Kidney (tissue), 14 donors: ENCODE data around the gene MED25. TPM values are rescaled to one million over a fixed set of nuclear protein-coding genes. Genes with fewer than 3 reads are reported as not detected.

Experiments used
- DNase-seq, 5 donors: peaks; one replicate each; pipeline ENCODE4 v3.0.0-alpha.2; 2013 to 2020
- FAIRE-seq: peaks from 2 replicates; lab custom pipeline; 2012; peaks lifted over from hg19 to GRCh38; lab: Jason Lieb, UNC
- H3K27ac ChIP-seq, 2 donors: one replicate each; pipeline ENCODE4 v1.7.0; 2013; ENCODE audit warnings: low read depth in 2 of 2, low read length in 2 of 2, inconsistent platforms in 1 of 2
- H3K27me3 ChIP-seq: one replicate; pipeline ENCODE4 v1.7.1; 2013; ENCODE audit warnings: low read length, inconsistent platforms; ENCODE audit not compliant: control insufficient read depth, insufficient read depth
- H3K36me3 ChIP-seq, 3 donors: one replicate each; pipeline versions ENCODE4 v1.7.0 to v1.7.1; 2013; ENCODE audit warnings: low read length in 3 of 3, control low read depth in 1 of 3, inconsistent platforms in 1 of 3; ENCODE audit not compliant: insufficient read depth in 3 of 3, control insufficient read depth in 2 of 3
- H3K4me1 ChIP-seq, 3 donors: one replicate each; pipeline versions ENCODE4 v1.7.0 to v1.7.1; 2013; ENCODE audit warnings: low read length in 3 of 3, inconsistent platforms in 1 of 3, low read depth in 1 of 3; ENCODE audit not compliant: control insufficient read depth in 2 of 3, insufficient read depth in 2 of 3
- H3K4me3 ChIP-seq, 3 donors: one replicate each; pipeline versions ENCODE4 v1.7.0 to v1.8.1; 2013; ENCODE audit warnings: low read length in 3 of 3, control low read depth in 1 of 3, inconsistent platforms in 1 of 3
- H3K9ac ChIP-seq, 3 donors: one replicate each; pipeline versions ENCODE4 v1.7.0 to v1.7.1; 2013; ENCODE audit warnings: low read length in 3 of 3, control low read depth in 1 of 3, inconsistent platforms in 1 of 3
- H3K9me3 ChIP-seq, 3 donors: one replicate each; pipeline versions ENCODE4 v1.7.0 to v1.7.1; 2013; ENCODE audit warnings: low read length in 3 of 3, control low read depth in 1 of 3, inconsistent platforms in 1 of 3; ENCODE audit not compliant: control insufficient read depth in 2 of 3, insufficient read depth in 1 of 3
- CTCF ChIP-seq: IDR thresholded peaks from 3 replicates; pipeline ENCODE4 v1.5.1; 2012; ENCODE audit warnings: mild to moderate bottlenecking, moderate library complexity, borderline replicate concordance; ENCODE audit not compliant: insufficient read depth; ENCODE audit errors: extremely low read depth
- intact Hi-C: fragments of 100-400 bp; cut with DNase I; formaldehyde crosslinking; loops from one replicate; pipeline ENCODE4 v1.11.1; 2022
- polyA plus RNA-seq: library from polyadenylated mRNA; stranded (reverse); fragments of 350-450 nt; fragmentation: Illumina TruSeq; extraction: RNeasy Lipid Tissue Mini Kit (QIAGEN cat#74804); gene quantifications from one replicate; pipeline ENCODE4 v1.2.3, GENCODE V29; 2014; ENCODE audit warnings: low read depth, low replicate concordance; ENCODE audit not compliant: insufficient read depth
- total RNA-seq: library from RNA; stranded (reverse); fragmentation: NEBNext Ultra II Directional; extraction: Animal tissue kit (Norgen Biotek cat#: 25700); gene quantifications from one replicate; pipeline ENCODE4 v1.2.1, GENCODE V29; 2021
- donor health status: control.
- donor health status: control.
- donor health status: control.
- donor health status: control.
- donor health status: control.
- donor health status: DM: yes; HTN: yes; CAD: no.
- donor health status: Normal renal cell carcinoma (clear cell type).

MED25 gene
- total and polyA plus RNA-seq, 2 donors from 2014 or later = 37.3 to 53.2 TPM

DNA sequence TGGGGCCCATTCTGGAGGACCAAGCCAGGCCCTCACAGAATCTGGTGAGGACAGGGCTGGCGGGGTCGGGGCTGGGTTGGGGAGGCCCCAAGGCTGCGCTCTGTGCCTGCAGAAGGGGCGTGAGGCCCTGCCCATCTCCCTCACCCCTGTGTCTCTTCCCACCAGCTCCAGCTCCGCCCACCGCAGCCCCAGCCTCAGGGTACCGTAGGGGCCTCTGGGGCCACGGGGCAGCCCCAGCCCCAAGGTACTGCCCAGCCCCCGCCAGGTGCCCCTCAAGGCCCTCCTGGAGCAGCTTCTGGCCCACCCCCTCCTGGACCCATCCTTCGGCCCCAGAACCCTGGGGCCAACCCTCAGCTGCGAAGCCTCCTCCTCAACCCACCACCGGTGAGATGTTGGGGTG, 17.5 kb downstream of the MED25 start:
- intact Hi-C loops = no loop called here
- H3K9me3 ChIP-seq = no peaks in the 10 kb centered on the region
- TF ChIP-seq CTCF = no peak
- no peak for FAIRE-seq
- H3K4me1 ChIP-seq = no peaks in the 10 kb centered on the region
- DNase-seq = no peak
- peaks cover 2 to 42% (median 19%) of the 10 kb centered on the region in 3 donors for H3K36me3 ChIP-seq
- H3K27me3 ChIP-seq = no peaks in the 10 kb centered on the region
- H3K27ac ChIP-seq = no peak overlapping the region
- H3K4me3 ChIP-seq = no peak overlapping the region
- no peak overlapping the region for H3K9ac ChIP-seq

- H3K36me3 ChIP-seq = peaks cover 2 to 36% (median 19%) of the 10 kb centered on the region in 3 donors
- DNase-seq (no peak), FAIRE-seq (no peak)
- H3K4me3 ChIP-seq = no peak overlapping the region
- H3K9me3 ChIP-seq = no peaks in the 10 kb centered on the region
- no peak for TF ChIP-seq CTCF
- no peaks in the 10 kb centered on the region for H3K27me3 ChIP-seq
- no peak overlapping the region for H3K27ac ChIP-seq
- H3K4me1 ChIP-seq = no peaks in the 10 kb centered on the region
- intact Hi-C loops = no loop called here
- H3K9ac ChIP-seq = no peak overlapping the region
Measured at GRCh38 chr19:49836176-49837008, 18.3 kb downstream of the MED25 start.

- Histone ChIP-seq H3K9ac (no peak overlapping the region), H3K36me3 (peaks cover 2 to 34% (median 18%) of the 10 kb centered on the region in 3 donors), H3K9me3 (no peaks in the 10 kb centered on the region), H3K27ac (no peak overlapping the region), H3K4me1 (no peaks in the 10 kb centered on the region), H3K4me3 (no peak overlapping the region), H3K27me3 (no peaks in the 10 kb centered on the region)
- FAIRE-seq = no peak
- TF ChIP-seq CTCF = no peak
- no peak for DNase-seq
- intact Hi-C loops = no loop called here
Measured at GRCh38 chr19:49837009-49837310, 18.9 kb downstream of the MED25 start.
